HEK293 (cell line): ENCODE data around the gene CENPM.

ENCODE experiments used
- CTCF ChIA-PET: fragments of 350-600 bp; formaldehyde crosslinking; extraction: SDS; loops from one replicate; lab custom pipeline; 2021; ENCODE audit warnings: antibody characterized with exemption; lab: Yijun Ruan, JAX
- POLR2A ChIA-PET: fragments of 300-600 bp; formaldehyde crosslinking; extraction: SDS; loops from one replicate; lab custom pipeline; 2020; ENCODE audit warnings: antibody characterized with exemption, inconsistent platforms; lab: Yijun Ruan, JAX
- H3K27ac ChIP-seq: fragments of 200-500 bp; sonication (Bioruptor generic); 2 replicates; pipeline ENCODE4 v1.5.1; 2014; ENCODE audit warnings: low read depth, low read length, control low read depth, inconsistent platforms; ENCODE audit errors: extremely low read depth
- H3K36me3 ChIP-seq, 2 experiments: fragments of 200-500 bp in 1 of 2; sonication (Bioruptor generic) in 1 of 2; 1 replicate in 1 of 2; 2 replicates in 1 of 2; pipeline ENCODE4 v1.5.1; 2014 to 2017; ENCODE audit warnings: inconsistent platforms in 2 of 2, low read length in 2 of 2; ENCODE audit not compliant: control insufficient read depth in 2 of 2, insufficient read depth in 1 of 2
- H3K4me1 ChIP-seq: fragments of 200-500 bp; sonication (Bioruptor generic); 2 replicates; pipeline ENCODE4 v1.5.1; 2014; ENCODE audit warnings: mild to moderate bottlenecking, low read length, inconsistent platforms; ENCODE audit not compliant: control insufficient read depth, insufficient read depth
- H3K4me3 ChIP-seq: 2 replicates; pipeline ENCODE4 v1.5.1; 2011; ENCODE audit warnings: low read depth, mild to moderate bottlenecking, control low read depth, low read length, moderate library complexity
- H3K9me3 ChIP-seq: fragments of 200-500 bp; sonication (Bioruptor generic); 2 replicates; pipeline ENCODE4 v1.5.1; 2014; ENCODE audit warnings: low read depth, low read length, inconsistent platforms; ENCODE audit not compliant: control insufficient read depth, insufficient read depth
- KLF9 ChIP-seq: fragments of 450-650 bp; formaldehyde crosslinking; IDR thresholded peaks from 2 replicates; pipeline ENCODE4 v1.5.1; 2016; ENCODE audit warnings: missing biosample characterization, missing genetic modification characterization, low read depth
- ZBTB21 ChIP-seq: fragments of 450-650 bp; formaldehyde crosslinking; IDR thresholded peaks from 2 replicates; pipeline ENCODE4 v1.5.1; 2017; ENCODE audit warnings: missing biosample characterization, missing genetic modification characterization
- ZFP69B ChIP-seq: fragments of 450-650 bp; formaldehyde crosslinking; IDR thresholded peaks from 2 replicates; pipeline ENCODE4 v1.5.1; 2016; ENCODE audit warnings: missing biosample characterization, missing genetic modification characterization
- ZNF16 ChIP-seq: fragments of 450-650 bp; formaldehyde crosslinking; IDR thresholded peaks from 2 replicates; pipeline ENCODE4 v1.5.1; 2016; ENCODE audit warnings: low read depth, missing biosample characterization, missing genetic modification characterization
- ZNF24 ChIP-seq: fragments of 450-650 bp; formaldehyde crosslinking; IDR thresholded peaks from 2 replicates; pipeline ENCODE4 v1.5.1; 2016; ENCODE audit warnings: missing biosample characterization, missing genetic modification characterization
- ZNF280D ChIP-seq: fragments of 450-650 bp; formaldehyde crosslinking; IDR thresholded peaks from 2 replicates; pipeline ENCODE4 v1.5.1; 2016; ENCODE audit warnings: missing biosample characterization, missing genetic modification characterization
- ZNF341 ChIP-seq: fragments of 450-650 bp; formaldehyde crosslinking; IDR thresholded peaks from 2 replicates; pipeline ENCODE4; 2016; ENCODE audit warnings: low read depth, missing biosample characterization, missing genetic modification characterization
- ZNF433 ChIP-seq: fragments of 450-650 bp; formaldehyde crosslinking; IDR thresholded peaks from 2 replicates; pipeline ENCODE4 v1.5.1; 2016; ENCODE audit warnings: missing biosample characterization, missing genetic modification characterization, low read depth
- ZNF510 ChIP-seq: fragments of 450-650 bp; formaldehyde crosslinking; IDR thresholded peaks from 2 replicates; pipeline ENCODE4 v1.5.1; 2018; ENCODE audit warnings: mild to moderate bottlenecking, missing genetic modification characterization, missing biosample characterization; ENCODE audit not compliant: insufficient replicate concordance
- ZNF513 ChIP-seq: fragments of 450-650 bp; IDR thresholded peaks from 2 replicates; pipeline ENCODE4 v1.5.1; 2018; ENCODE audit warnings: missing biosample characterization, missing genetic modification characterization
- ZNF654 ChIP-seq: fragments of 450-650 bp; formaldehyde crosslinking; IDR thresholded peaks from 2 replicates; pipeline ENCODE4 v1.5.1; 2016; ENCODE audit warnings: low read depth, missing biosample characterization, missing genetic modification characterization
- ZNF692 ChIP-seq: fragments of 450-650 bp; formaldehyde crosslinking; IDR thresholded peaks from 2 replicates; pipeline ENCODE4 v1.5.1; 2016; ENCODE audit warnings: missing biosample characterization, missing genetic modification characterization
- ZNF747 ChIP-seq: fragments of 450-650 bp; formaldehyde crosslinking; IDR thresholded peaks from 2 replicates; pipeline ENCODE4 v1.5.1; 2016; ENCODE audit warnings: missing biosample characterization, missing genetic modification characterization
- ZNF76 ChIP-seq: fragments of 450-650 bp; formaldehyde crosslinking; IDR thresholded peaks from 2 replicates; pipeline ENCODE4; 2016; ENCODE audit warnings: low read depth, missing biosample characterization, missing genetic modification characterization, borderline replicate concordance
- TF ChIP-seq, protein P1 (sequence below): fragments of 450-650 bp; formaldehyde crosslinking; IDR thresholded peaks from 2 replicates; pipeline ENCODE4 v1.5.1; 2016; ENCODE audit warnings: missing biosample characterization, missing genetic modification characterization
- TF ChIP-seq, protein P2 (sequence below): fragments of 450-650 bp; formaldehyde crosslinking; IDR thresholded peaks from 2 replicates; pipeline ENCODE4 v1.5.1; 2016; ENCODE audit warnings: missing biosample characterization, missing genetic modification characterization, low read depth
- TF ChIP-seq, protein P3 (sequence below): fragments of 450-650 bp; formaldehyde crosslinking; IDR thresholded peaks from 2 replicates; pipeline ENCODE4 v1.5.1; 2016; ENCODE audit warnings: missing biosample characterization, missing genetic modification characterization
- TF ChIP-seq, protein P4 (sequence below): IDR thresholded peaks from 2 replicates; pipeline ENCODE4 v1.6.1; 2011; ENCODE audit warnings: mild to moderate bottlenecking, low read depth, low read length, borderline replicate concordance

Gene CENPM

GRCh38 chr22:41900652-41901312 is 46.2 kb downstream of the CENPM start:
- H3K36me3 ChIP-seq = peaks cover 12 to 85% of the 10 kb centered on the region in 2 experiments; a peak in 2 of 3 replicates
- H3K9me3 ChIP-seq = no peaks in the 10 kb centered on the region
- H3K4me1 ChIP-seq = no peaks in the 10 kb centered on the region
- H3K4me3 ChIP-seq = no peak overlapping the region
- CTCF ChIA-PET = interaction anchor here (0.6 to 1.1 kb wide), 3 partner anchors 154 to 204 kb away, joined by 3 to 4 read pairs (median 3); no protein-coding TSS in a partner anchor
- H3K27ac ChIP-seq = no peak overlapping the region
- TF ChIP-seq ZNF513 (tag by site-specific recombination) (no peak), KLF9 (tag by site-specific recombination) (no peak), ZNF280D (tag by site-specific recombination) (no peak), ZNF654 (tag by site-specific recombination) (no peak), ZNF16 (tag by site-specific recombination) (no peak), ZNF747 (tag by site-specific recombination) (no peak), ZNF510 (tag by site-specific recombination) (no peak), ZFP69B (tag by site-specific recombination) (no peak), ZBTB21 (tag by site-specific recombination) (no peak), ZNF433 (no peak), ZNF692 (no peak), ZNF341 (tag by site-specific recombination) (no peak), ZNF24 (tag by site-specific recombination) (no peak), ZNF76 (no peak)
- TF ChIP-seq, protein P1, sequence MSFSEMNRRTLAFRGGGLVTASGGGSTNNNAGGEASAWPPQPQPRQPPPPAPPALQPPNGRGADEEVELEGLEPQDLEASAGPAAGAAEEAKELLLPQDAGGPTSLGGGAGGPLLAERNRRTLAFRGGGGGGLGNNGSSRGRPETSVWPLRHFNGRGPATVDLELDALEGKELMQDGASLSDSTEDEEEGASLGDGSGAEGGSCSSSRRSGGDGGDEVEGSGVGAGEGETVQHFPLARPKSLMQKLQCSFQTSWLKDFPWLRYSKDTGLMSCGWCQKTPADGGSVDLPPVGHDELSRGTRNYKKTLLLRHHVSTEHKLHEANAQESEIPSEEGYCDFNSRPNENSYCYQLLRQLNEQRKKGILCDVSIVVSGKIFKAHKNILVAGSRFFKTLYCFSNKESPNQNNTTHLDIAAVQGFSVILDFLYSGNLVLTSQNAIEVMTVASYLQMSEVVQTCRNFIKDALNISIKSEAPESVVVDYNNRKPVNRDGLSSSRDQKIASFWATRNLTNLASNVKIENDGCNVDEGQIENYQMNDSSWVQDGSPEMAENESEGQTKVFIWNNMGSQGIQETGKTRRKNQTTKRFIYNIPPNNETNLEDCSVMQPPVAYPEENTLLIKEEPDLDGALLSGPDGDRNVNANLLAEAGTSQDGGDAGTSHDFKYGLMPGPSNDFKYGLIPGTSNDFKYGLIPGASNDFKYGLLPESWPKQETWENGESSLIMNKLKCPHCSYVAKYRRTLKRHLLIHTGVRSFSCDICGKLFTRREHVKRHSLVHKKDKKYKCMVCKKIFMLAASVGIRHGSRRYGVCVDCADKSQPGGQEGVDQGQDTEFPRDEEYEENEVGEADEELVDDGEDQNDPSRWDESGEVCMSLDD = no peak
- TF ChIP-seq, protein P2, sequence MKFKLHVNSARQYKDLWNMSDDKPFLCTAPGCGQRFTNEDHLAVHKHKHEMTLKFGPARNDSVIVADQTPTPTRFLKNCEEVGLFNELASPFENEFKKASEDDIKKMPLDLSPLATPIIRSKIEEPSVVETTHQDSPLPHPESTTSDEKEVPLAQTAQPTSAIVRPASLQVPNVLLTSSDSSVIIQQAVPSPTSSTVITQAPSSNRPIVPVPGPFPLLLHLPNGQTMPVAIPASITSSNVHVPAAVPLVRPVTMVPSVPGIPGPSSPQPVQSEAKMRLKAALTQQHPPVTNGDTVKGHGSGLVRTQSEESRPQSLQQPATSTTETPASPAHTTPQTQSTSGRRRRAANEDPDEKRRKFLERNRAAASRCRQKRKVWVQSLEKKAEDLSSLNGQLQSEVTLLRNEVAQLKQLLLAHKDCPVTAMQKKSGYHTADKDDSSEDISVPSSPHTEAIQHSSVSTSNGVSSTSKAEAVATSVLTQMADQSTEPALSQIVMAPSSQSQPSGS = no peak
- TF ChIP-seq, protein P3, sequence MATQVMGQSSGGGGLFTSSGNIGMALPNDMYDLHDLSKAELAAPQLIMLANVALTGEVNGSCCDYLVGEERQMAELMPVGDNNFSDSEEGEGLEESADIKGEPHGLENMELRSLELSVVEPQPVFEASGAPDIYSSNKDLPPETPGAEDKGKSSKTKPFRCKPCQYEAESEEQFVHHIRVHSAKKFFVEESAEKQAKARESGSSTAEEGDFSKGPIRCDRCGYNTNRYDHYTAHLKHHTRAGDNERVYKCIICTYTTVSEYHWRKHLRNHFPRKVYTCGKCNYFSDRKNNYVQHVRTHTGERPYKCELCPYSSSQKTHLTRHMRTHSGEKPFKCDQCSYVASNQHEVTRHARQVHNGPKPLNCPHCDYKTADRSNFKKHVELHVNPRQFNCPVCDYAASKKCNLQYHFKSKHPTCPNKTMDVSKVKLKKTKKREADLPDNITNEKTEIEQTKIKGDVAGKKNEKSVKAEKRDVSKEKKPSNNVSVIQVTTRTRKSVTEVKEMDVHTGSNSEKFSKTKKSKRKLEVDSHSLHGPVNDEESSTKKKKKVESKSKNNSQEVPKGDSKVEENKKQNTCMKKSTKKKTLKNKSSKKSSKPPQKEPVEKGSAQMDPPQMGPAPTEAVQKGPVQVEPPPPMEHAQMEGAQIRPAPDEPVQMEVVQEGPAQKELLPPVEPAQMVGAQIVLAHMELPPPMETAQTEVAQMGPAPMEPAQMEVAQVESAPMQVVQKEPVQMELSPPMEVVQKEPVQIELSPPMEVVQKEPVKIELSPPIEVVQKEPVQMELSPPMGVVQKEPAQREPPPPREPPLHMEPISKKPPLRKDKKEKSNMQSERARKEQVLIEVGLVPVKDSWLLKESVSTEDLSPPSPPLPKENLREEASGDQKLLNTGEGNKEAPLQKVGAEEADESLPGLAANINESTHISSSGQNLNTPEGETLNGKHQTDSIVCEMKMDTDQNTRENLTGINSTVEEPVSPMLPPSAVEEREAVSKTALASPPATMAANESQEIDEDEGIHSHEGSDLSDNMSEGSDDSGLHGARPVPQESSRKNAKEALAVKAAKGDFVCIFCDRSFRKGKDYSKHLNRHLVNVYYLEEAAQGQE = no peak
- TF ChIP-seq, protein P4, sequence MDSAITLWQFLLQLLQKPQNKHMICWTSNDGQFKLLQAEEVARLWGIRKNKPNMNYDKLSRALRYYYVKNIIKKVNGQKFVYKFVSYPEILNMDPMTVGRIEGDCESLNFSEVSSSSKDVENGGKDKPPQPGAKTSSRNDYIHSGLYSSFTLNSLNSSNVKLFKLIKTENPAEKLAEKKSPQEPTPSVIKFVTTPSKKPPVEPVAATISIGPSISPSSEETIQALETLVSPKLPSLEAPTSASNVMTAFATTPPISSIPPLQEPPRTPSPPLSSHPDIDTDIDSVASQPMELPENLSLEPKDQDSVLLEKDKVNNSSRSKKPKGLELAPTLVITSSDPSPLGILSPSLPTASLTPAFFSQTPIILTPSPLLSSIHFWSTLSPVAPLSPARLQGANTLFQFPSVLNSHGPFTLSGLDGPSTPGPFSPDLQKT = no peak
- POLR2A ChIA-PET = no interaction called here
